HUES48 (cell line): ENCODE results near the gene TTLL5.

Source experiments
- H3K27ac ChIP-seq: one replicate; pipeline ENCODE4 v1.7.0; 2013; ENCODE audit warnings: low read depth, low read length, inconsistent platforms
- H3K27me3 ChIP-seq: 2 replicates; pipeline ENCODE4 v1.6.1; 2013; ENCODE audit warnings: mild to moderate bottlenecking, low read length; ENCODE audit not compliant: control insufficient read depth, insufficient read depth
- H3K36me3 ChIP-seq: 2 replicates; pipeline ENCODE4 v1.6.1; 2013; ENCODE audit warnings: low read length; ENCODE audit not compliant: control insufficient read depth, insufficient read depth
- H3K4me1 ChIP-seq: 2 replicates; pipeline ENCODE4 v1.6.1; 2013; ENCODE audit warnings: mild to moderate bottlenecking, low read length; ENCODE audit not compliant: control insufficient read depth, insufficient read depth
- H3K4me3 ChIP-seq: 2 replicates; pipeline ENCODE4 v1.5.1; 2013; ENCODE audit warnings: mild to moderate bottlenecking, low read depth, low read length
- H3K9ac ChIP-seq: 2 replicates; pipeline ENCODE4 v1.6.1; 2013; ENCODE audit warnings: mild to moderate bottlenecking, low read depth, low read length, moderate library complexity
- H3K9me3 ChIP-seq: 2 replicates; pipeline ENCODE4 v1.6.1; 2013; ENCODE audit warnings: low read length; ENCODE audit not compliant: control insufficient read depth, insufficient read depth

TTLL5 gene, protein sequence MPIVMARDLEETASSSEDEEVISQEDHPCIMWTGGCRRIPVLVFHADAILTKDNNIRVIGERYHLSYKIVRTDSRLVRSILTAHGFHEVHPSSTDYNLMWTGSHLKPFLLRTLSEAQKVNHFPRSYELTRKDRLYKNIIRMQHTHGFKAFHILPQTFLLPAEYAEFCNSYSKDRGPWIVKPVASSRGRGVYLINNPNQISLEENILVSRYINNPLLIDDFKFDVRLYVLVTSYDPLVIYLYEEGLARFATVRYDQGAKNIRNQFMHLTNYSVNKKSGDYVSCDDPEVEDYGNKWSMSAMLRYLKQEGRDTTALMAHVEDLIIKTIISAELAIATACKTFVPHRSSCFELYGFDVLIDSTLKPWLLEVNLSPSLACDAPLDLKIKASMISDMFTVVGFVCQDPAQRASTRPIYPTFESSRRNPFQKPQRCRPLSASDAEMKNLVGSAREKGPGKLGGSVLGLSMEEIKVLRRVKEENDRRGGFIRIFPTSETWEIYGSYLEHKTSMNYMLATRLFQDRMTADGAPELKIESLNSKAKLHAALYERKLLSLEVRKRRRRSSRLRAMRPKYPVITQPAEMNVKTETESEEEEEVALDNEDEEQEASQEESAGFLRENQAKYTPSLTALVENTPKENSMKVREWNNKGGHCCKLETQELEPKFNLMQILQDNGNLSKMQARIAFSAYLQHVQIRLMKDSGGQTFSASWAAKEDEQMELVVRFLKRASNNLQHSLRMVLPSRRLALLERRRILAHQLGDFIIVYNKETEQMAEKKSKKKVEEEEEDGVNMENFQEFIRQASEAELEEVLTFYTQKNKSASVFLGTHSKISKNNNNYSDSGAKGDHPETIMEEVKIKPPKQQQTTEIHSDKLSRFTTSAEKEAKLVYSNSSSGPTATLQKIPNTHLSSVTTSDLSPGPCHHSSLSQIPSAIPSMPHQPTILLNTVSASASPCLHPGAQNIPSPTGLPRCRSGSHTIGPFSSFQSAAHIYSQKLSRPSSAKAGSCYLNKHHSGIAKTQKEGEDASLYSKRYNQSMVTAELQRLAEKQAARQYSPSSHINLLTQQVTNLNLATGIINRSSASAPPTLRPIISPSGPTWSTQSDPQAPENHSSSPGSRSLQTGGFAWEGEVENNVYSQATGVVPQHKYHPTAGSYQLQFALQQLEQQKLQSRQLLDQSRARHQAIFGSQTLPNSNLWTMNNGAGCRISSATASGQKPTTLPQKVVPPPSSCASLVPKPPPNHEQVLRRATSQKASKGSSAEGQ (N-terminal part only)

GRCh38 chr14:75660630-75661498 lies at the start of gene TTLL5, which contains the start of gene ERG28:
TTLL5 (plus strand) TSS chr14:75661246; CDS start chr14:75663150, 1,904 bp downstream.
ERG28 (minus strand) TSS chr14:75660876; CDS start chr14:75657502, 3,374 bp downstream.
- peak within 1 kb of the TSS; percentile 97 for H3K27ac ChIP-seq
- no peaks in the 10 kb centered on the region for H3K27me3 ChIP-seq
- no peaks in the 10 kb centered on the region for H3K9me3 ChIP-seq
- H3K4me3 ChIP-seq, result peak within 1 kb of the TSS; percentile 96
- peak within 1 kb of the TSS; percentile 73 for H3K9ac ChIP-seq
- no peaks in the 10 kb centered on the region; the same call in 1 of the 2 replicates for H3K4me1 ChIP-seq
- H3K36me3 ChIP-seq, result peaks cover 49% of the 10 kb centered on the region

GRCh38 chr14:75612157-75612556 lies 48.9 kb upstream of the TTLL5 start:
- no peak overlapping the region for H3K9ac ChIP-seq
- H3K27ac ChIP-seq, result no peak overlapping the region
- no peaks in the 10 kb centered on the region for H3K36me3 ChIP-seq
- H3K4me3 ChIP-seq, result no peak overlapping the region
- no peaks in the 10 kb centered on the region for H3K4me1 ChIP-seq
- no peaks in the 10 kb centered on the region for H3K9me3 ChIP-seq
- no peaks in the 10 kb centered on the region for H3K27me3 ChIP-seq

DNA sequence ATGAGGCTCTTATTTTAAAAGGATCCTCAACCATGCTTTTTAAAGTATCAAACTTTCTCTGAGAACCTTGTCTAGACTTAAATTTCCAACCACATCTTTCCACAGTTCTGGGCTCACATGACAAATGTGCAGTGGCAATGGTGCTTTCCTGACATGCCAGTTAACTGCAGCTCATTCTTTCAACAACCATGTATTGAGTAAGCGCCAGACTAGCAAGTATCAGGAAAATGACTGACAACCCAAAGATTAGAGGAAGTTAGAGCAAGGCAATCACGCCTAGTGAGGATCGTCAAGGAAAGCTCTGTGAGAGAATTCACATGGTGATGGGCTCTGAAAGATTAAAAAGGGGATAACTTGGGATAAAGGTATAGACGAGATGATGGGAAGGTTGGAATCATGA lies 46.9 kb upstream of the TTLL5 start:
- no peaks in the 10 kb centered on the region for H3K9me3 ChIP-seq
- H3K4me3 ChIP-seq, result no peak overlapping the region
- no peaks in the 10 kb centered on the region for H3K4me1 ChIP-seq
- H3K27me3 ChIP-seq, result no peaks in the 10 kb centered on the region
- no peak overlapping the region for H3K27ac ChIP-seq
- no peaks in the 10 kb centered on the region for H3K36me3 ChIP-seq
- no peak overlapping the region for H3K9ac ChIP-seq

DNA sequence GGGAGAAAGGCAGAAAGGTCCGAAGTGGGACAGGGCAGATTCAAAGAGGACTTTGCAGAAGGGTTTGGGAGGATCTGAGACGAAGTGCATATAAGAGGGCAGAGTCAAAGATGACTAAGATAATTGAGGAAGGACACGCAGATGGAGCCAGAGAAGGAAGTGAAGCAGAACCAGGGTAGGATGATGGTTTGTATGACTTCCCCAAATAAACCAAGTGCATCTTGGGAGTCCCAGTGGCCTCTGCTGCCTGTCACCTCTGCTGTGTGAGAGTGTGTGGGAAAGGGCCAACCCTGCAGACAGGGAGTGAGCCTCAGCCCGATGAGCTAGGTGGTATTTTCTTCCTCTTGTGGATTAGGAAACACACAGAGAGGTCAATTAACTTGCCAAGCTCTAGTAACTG lies 45.8 kb upstream of the TTLL5 start:
- H3K4me3 ChIP-seq, result no peak overlapping the region

GRCh38 chr14:75619548-75619947 lies 41.5 kb upstream of the TTLL5 start:
- H3K27me3 ChIP-seq, result no peaks in the 10 kb centered on the region

More for the DNA sequence above, 45.8 kb upstream of the TTLL5 start:
- H3K36me3 ChIP-seq, result no peaks in the 10 kb centered on the region
- H3K9ac ChIP-seq, result no peak overlapping the region
- no peaks in the 10 kb centered on the region for H3K4me1 ChIP-seq
- no peaks in the 10 kb centered on the region for H3K9me3 ChIP-seq
- no peaks in the 10 kb centered on the region for H3K27me3 ChIP-seq
- no peak overlapping the region for H3K27ac ChIP-seq

GRCh38 chr14:75625034-75625433 lies 36.0 kb upstream of the TTLL5 start:
- Histone ChIP-seq H3K9me3 (no peaks in the 10 kb centered on the region), H3K36me3 (no peaks in the 10 kb centered on the region), H3K4me3 (no peak overlapping the region), H3K4me1 (peaks cover 5% of the 10 kb centered on the region), H3K9ac (no peak overlapping the region), H3K27ac (no peak overlapping the region), H3K27me3 (no peaks in the 10 kb centered on the region)

More at GRCh38 chr14:75619548-75619947, 41.5 kb upstream of the TTLL5 start:
- no peak overlapping the region for H3K9ac ChIP-seq
- H3K4me1 ChIP-seq, result no peaks in the 10 kb centered on the region
- H3K4me3 ChIP-seq, result no peak overlapping the region
- H3K36me3 ChIP-seq, result no peaks in the 10 kb centered on the region
- no peak overlapping the region for H3K27ac ChIP-seq
- no peaks in the 10 kb centered on the region for H3K9me3 ChIP-seq

DNA sequence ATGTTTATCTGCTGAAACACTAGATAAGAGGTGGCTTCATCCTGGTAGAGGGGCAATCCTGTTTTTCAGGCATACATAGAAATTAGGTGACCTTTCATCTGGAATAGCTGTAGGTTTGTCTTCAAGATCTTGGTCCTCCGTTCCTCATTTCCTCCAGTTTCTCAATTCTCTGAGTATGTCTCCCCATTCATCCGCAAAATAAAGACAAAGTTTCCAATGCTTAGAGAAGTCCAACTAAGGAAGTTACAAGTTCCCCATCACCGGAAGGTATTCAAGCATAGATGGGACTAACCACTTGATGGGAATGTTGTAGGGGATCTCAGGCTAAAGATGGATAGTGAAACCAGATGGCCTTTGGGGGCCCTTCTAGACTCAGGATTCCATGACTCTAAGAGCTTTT lies 34.6 kb upstream of the TTLL5 start:
- peaks cover 19% of the 10 kb centered on the region for H3K4me1 ChIP-seq
- no peak overlapping the region for H3K4me3 ChIP-seq
- H3K9ac ChIP-seq, result no peak overlapping the region
- no peaks in the 10 kb centered on the region for H3K36me3 ChIP-seq
- no peaks in the 10 kb centered on the region for H3K9me3 ChIP-seq
- H3K27me3 ChIP-seq, result no peaks in the 10 kb centered on the region
- H3K27ac ChIP-seq, result no peak overlapping the region

DNA sequence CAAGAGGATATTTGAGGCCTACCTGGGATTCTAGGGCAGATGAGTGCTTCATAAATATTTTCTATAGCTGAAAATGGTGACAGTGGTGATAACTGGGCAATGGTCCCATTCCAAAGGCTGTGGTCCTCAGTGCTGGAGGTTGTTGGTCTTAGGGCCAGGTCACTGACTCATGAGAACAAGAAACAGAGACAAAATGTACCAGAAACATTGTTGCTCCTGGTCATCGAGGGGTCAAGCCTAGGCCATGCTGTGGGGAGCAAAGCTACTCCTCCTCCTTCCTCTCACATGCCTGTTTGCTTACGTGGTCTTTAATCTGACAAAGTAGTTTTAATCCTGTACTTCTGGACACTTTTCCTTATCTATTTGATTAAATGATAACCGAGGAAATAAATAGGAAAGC lies 34.2 kb upstream of the TTLL5 start:
- no peaks in the 10 kb centered on the region for H3K36me3 ChIP-seq
- H3K4me3 ChIP-seq, result no peak overlapping the region
- no peaks in the 10 kb centered on the region for H3K27me3 ChIP-seq
- H3K9me3 ChIP-seq, result no peaks in the 10 kb centered on the region
- no peak overlapping the region for H3K9ac ChIP-seq
- no peak overlapping the region for H3K27ac ChIP-seq
- H3K4me1 ChIP-seq, result peaks cover 24% of the 10 kb centered on the region

- Histone ChIP-seq H3K9ac (no peak overlapping the region), H3K27ac (no peak overlapping the region)
These were observed 33.6 kb upstream of the TTLL5 start for GRCh38 chr14:75627406-75627805.

GRCh38 chr14:75628816-75629215 lies 32.2 kb upstream of the TTLL5 start:
- Histone ChIP-seq H3K4me3 (no peak overlapping the region), H3K27me3 (no peaks in the 10 kb centered on the region), H3K27ac (no peak overlapping the region), H3K36me3 (no peaks in the 10 kb centered on the region), H3K4me1 (peaks cover 32% of the 10 kb centered on the region), H3K9ac (no peak overlapping the region), H3K9me3 (no peaks in the 10 kb centered on the region)

More at GRCh38 chr14:75627406-75627805, 33.6 kb upstream of the TTLL5 start:
- Histone ChIP-seq H3K36me3 (no peaks in the 10 kb centered on the region), H3K4me3 (no peak overlapping the region), H3K4me1 (peaks cover 28% of the 10 kb centered on the region), H3K9me3 (no peaks in the 10 kb centered on the region), H3K27me3 (no peaks in the 10 kb centered on the region)
